NCI-H128 (cell line): ENCODE results near the gene CLDN18.
A peak's percentile ranks its signal among the peaks of the same experiment; 100 is the strongest.

ENCODE experiments used
- DNase-seq: peaks from one replicate; lab custom pipeline; 2025; ENCODE audit not compliant: unreplicated experiment; lab: John Stamatoyannopoulos, UW

The CLDN18 gene

GRCh38 chr3:138060792-138061191, 50.8 kb downstream of the CLDN18 start:
- no peak for DNase-seq

GRCh38 chr3:138062037-138062436, 52.1 kb downstream of the CLDN18 start:
- no peak for DNase-seq

GRCh38 chr3:138062626-138063025, 52.7 kb downstream of the CLDN18 start:
- no peak for DNase-seq

- no peak for DNase-seq
Measured at GRCh38 chr3:138063416-138063815, 53.5 kb downstream of the CLDN18 start.

- no peak for DNase-seq
Measured at GRCh38 chr3:138065949-138066348, 56.0 kb downstream of the CLDN18 start.

- DNase-seq = no peak
Measured at GRCh38 chr3:138066383-138066782, 56.4 kb downstream of the CLDN18 start.

- no peak for DNase-seq
Measured at GRCh38 chr3:138066972-138067371, 57.0 kb downstream of the CLDN18 start.

GRCh38 chr3:138068046-138068445, 58.1 kb downstream of the CLDN18 start:
- DNase-seq = no peak

- DNase-seq = peak; percentile 50
Measured at GRCh38 chr3:138068579-138069174, 58.7 kb downstream of the CLDN18 start.

- DNase-seq = no peak
Measured at GRCh38 chr3:138070006-138070405, 60.0 kb downstream of the CLDN18 start.

- no peak for DNase-seq
Measured at GRCh38 chr3:138072796-138073195, 62.8 kb downstream of the CLDN18 start.

GRCh38 chr3:138078096-138078495, 68.1 kb downstream of the CLDN18 start:
- DNase-seq = no peak

- DNase-seq = no peak
Measured at GRCh38 chr3:138078901-138079344, 69.0 kb downstream of the CLDN18 start.

- no peak for DNase-seq
Measured at GRCh38 chr3:138079901-138080300, 69.9 kb downstream of the CLDN18 start.

- DNase-seq = no peak
Measured at GRCh38 chr3:138081371-138082084, 71.6 kb downstream of the CLDN18 start.

GRCh38 chr3:138082085-138082991, 72.4 kb downstream of the CLDN18 start:
- no peak for DNase-seq

GRCh38 chr3:138082992-138083386, 73.0 kb downstream of the CLDN18 start:
- DNase-seq = no peak
